ENCODE data around the gene G6PD. TPM values are rescaled to one million over a fixed set of nuclear protein-coding genes. Genes with fewer than 3 reads are reported as not detected.

The G6PD gene
- total RNA-seq, 2 donors from 2014 or later, result 48.1 to 78.3 TPM

Other genes starting within 250 kb of the G6PD start
- gene FLNA, start 172.2 kb downstream of the G6PD start, total RNA-seq, result 1,000 to 10,000 TPM; 1,274 to 1,383 TPM
- 10 to 100 TPM; 86.5 to 87.5 TPM for gene EMD, start 167.6 kb downstream of the G6PD start, total RNA-seq
- gene RPL10, start 148.5 kb downstream of the G6PD start, total RNA-seq, result 1,000 to 10,000 TPM; 1,604 to 1,651 TPM
- 10 to 100 TPM; 13.9 to 16.7 TPM for gene DNASE1L1, start 137.6 kb downstream of the G6PD start, total RNA-seq
- gene TAFAZZIN, start 135.3 kb downstream of the G6PD start, total RNA-seq, result 10 to 100 TPM; 39.3 to 40.8 TPM
- gene ATP6AP1, start 118.2 kb downstream of the G6PD start, total RNA-seq, result 10 to 100 TPM; 39.9 to 42.1 TPM
- 100 to 1,000 TPM; 120 to 165 TPM for gene GDI1, start 109.7 kb downstream of the G6PD start, total RNA-seq
- 10 to 100 TPM; 49.3 to 71.4 TPM for gene FAM50A, start 102.7 kb downstream of the G6PD start, total RNA-seq
- gene PLXNA3, start 88.6 kb downstream of the G6PD start, total RNA-seq, result 10 to 100 TPM; 63.2 to 67.8 TPM
- gene LAGE3, start 67.6 kb downstream of the G6PD start, total RNA-seq, result 10 to 100 TPM; 37.4 to 47.9 TPM
- 10 to 100 TPM; 37.2 to 53.4 TPM for gene UBL4A, start 60.2 kb downstream of the G6PD start, total RNA-seq
- gene SLC10A3, start 56.2 kb downstream of the G6PD start, total RNA-seq, result 10 to 100 TPM; 17.3 to 24.8 TPM
- gene FAM3A, start 30.6 kb downstream of the G6PD start, total RNA-seq, result 10 to 100 TPM; 24.5 to 25.4 TPM
- gene IKBKG, start 774 bp upstream of the G6PD start, total RNA-seq, result 10 to 100 TPM; 26.1 to 39.6 TPM
- gene CTAG1A, start 38.3 kb upstream of the G6PD start, total RNA-seq, result not detected
- gene CTAG1B, start 72.4 kb upstream of the G6PD start, total RNA-seq, result not detected
- not detected for gene CTAG2, start 106.7 kb upstream of the G6PD start, total RNA-seq
- 10 to 100 TPM; 12.1 to 13.5 TPM for gene GAB3, start 204.2 kb upstream of the G6PD start, total RNA-seq
- 100 to 1,000 TPM in 1 of 2 donors, 10 to 100 TPM in 1; 72.8 to 142 TPM for gene DKC1, start 216.0 kb upstream of the G6PD start, total RNA-seq